ENCODE results near the gene ANAPC13.

Gene ANAPC13

GRCh38 chr3:134449951-134450350 is 35.8 kb downstream of the ANAPC13 start:
- DNase-seq (ENCODE audit: low read depth in 3 of 3), result no peak

- no peak for DNase-seq (ENCODE audit: low read depth in 3 of 3)
Observed at GRCh38 chr3:134449277-134449676, 36.5 kb downstream of the ANAPC13 start.

GRCh38 chr3:134448664-134449063 is 37.1 kb downstream of the ANAPC13 start:
- no peak for DNase-seq (ENCODE audit: low read depth in 3 of 3)

- no peak for DNase-seq (ENCODE audit: low read depth in 3 of 3)
Observed at GRCh38 chr3:134447351-134447750, 38.4 kb downstream of the ANAPC13 start.

GRCh38 chr3:134446800-134447199 is 39.0 kb downstream of the ANAPC13 start:
- DNase-seq (ENCODE audit: low read depth in 3 of 3), result no peak

GRCh38 chr3:134445636-134446035 is 40.1 kb downstream of the ANAPC13 start:
- DNase-seq (ENCODE audit: low read depth in 3 of 3), result no peak

- no peak for DNase-seq (ENCODE audit: low read depth in 3 of 3)
Observed at GRCh38 chr3:134445095-134445494, 40.7 kb downstream of the ANAPC13 start.

- DNase-seq (ENCODE audit: low read depth in 3 of 3), result no peak
Observed at GRCh38 chr3:134441821-134442220, 44.0 kb downstream of the ANAPC13 start.

- no peak for DNase-seq (ENCODE audit: low read depth in 3 of 3)
Observed at GRCh38 chr3:134441321-134441720, 44.5 kb downstream of the ANAPC13 start.

GRCh38 chr3:134437211-134437752 is 48.5 kb downstream of the ANAPC13 start:
- no peak for DNase-seq (ENCODE audit: low read depth in 3 of 3)

- DNase-seq (ENCODE audit: low read depth in 3 of 3), result no peak
Observed at GRCh38 chr3:134432236-134432635, 53.5 kb downstream of the ANAPC13 start.

- DNase-seq (ENCODE audit: low read depth in 3 of 3), result no peak
Observed at GRCh38 chr3:134430950-134431445, 54.8 kb downstream of the ANAPC13 start.

GRCh38 chr3:134430174-134430573 is 55.6 kb downstream of the ANAPC13 start:
- DNase-seq (ENCODE audit: low read depth in 3 of 3), result no peak

- no peak for DNase-seq (ENCODE audit: low read depth in 3 of 3)
Observed at GRCh38 chr3:134428401-134428800, 57.4 kb downstream of the ANAPC13 start.
